Upper lobe of right lung (tissue), 1 donor: ENCODE results near the gene SYAP1. TPM values are rescaled to one million over a fixed set of nuclear protein-coding genes. Genes with fewer than 3 reads are reported as not detected.
"Not testable (repeated sequence)": the region's sequence is repeated elsewhere in the genome, so short reads cannot be mapped to it uniquely, and the experiment has no call there.

Experiments used
- ATAC-seq: fragments of 200-7000 bp; cut with Tn5 transposase; one replicate; pipeline ENCODE4 v1.9.1; 2020; ENCODE audit warnings: mild to moderate bottlenecking, moderate library complexity
- DNase-seq: peaks from one replicate; pipeline ENCODE4 v3.0.0-alpha.2; 2020
- H3K27ac ChIP-seq: fragments of 200-600 bp; one replicate; pipeline ENCODE4 v1.8.0; 2022
- H3K27me3 ChIP-seq: fragments of 200-600 bp; one replicate; pipeline ENCODE4 v1.8.0; 2022; ENCODE audit warnings: mild to moderate bottlenecking
- H3K36me3 ChIP-seq: fragments of 200-600 bp; one replicate; pipeline ENCODE4 v1.8.0; 2022
- H3K4me1 ChIP-seq: fragments of 200-600 bp; one replicate; pipeline ENCODE4 v1.8.0; 2022
- H3K4me3 ChIP-seq: fragments of 200-600 bp; one replicate; pipeline ENCODE4 v1.8.0; 2022; ENCODE audit warnings: mild to moderate bottlenecking
- H3K9me3 ChIP-seq: fragments of 200-600 bp; one replicate; pipeline ENCODE4 v1.8.0; 2022
- CTCF ChIP-seq: fragments of 200-600 bp; IDR thresholded peaks from one replicate; pipeline ENCODE4 v1.8.0; 2022; ENCODE audit warnings: antibody characterized with exemption
- intact Hi-C: fragments of 100-400 bp; cut with DNase I; formaldehyde crosslinking; loops from one replicate; pipeline ENCODE4 v1.11.0; 2022
- total RNA-seq: library from RNA; stranded (reverse); fragmentation: NEBNext Ultra II Directional; extraction: Animal tissue kit (Norgen Biotek cat#: 25700); gene quantifications from one replicate; pipeline ENCODE4 v1.2.1, GENCODE V29; 2021
- donor health status: DM: no; HTN: yes; CAD: no; lungs with severe emphysema.

Gene SYAP1
- total RNA-seq, 1 donor from 2014 or later = 20.0 TPM

- no peaks in the 10 kb centered on the region for H3K36me3 ChIP-seq
- TF ChIP-seq CTCF = no peak
- H3K9me3 ChIP-seq = no peaks in the 10 kb centered on the region
- no peaks in the 10 kb centered on the region for H3K27me3 ChIP-seq
- H3K4me3 ChIP-seq = no peak overlapping the region
- ATAC-seq (no peak), DNase-seq (no peak)
- intact Hi-C loops = no loop called here
- H3K4me1 ChIP-seq = no peaks in the 10 kb centered on the region
- no peak overlapping the region for H3K27ac ChIP-seq
Observed at GRCh38 chrX:16774746-16775145, 55.3 kb downstream of the SYAP1 start.

GRCh38 chrX:16778545-16778944 lies 59.1 kb downstream of the SYAP1 start:
- Histone ChIP-seq H3K4me1 (no peaks in the 10 kb centered on the region), H3K36me3 (no peaks in the 10 kb centered on the region), H3K4me3 (no peak overlapping the region), H3K27ac (no peak overlapping the region), H3K27me3 (no peaks in the 10 kb centered on the region), H3K9me3 (no peaks in the 10 kb centered on the region)
- intact Hi-C loops = no loop called here
- DNase-seq = no peak
- ATAC-seq = no peak
- no peak for TF ChIP-seq CTCF

- no peaks in the 10 kb centered on the region for H3K9me3 ChIP-seq
- intact Hi-C loops = no loop called here
- no peak for TF ChIP-seq CTCF
- ATAC-seq (no peak), DNase-seq (no peak)
- H3K4me3 ChIP-seq = no peak overlapping the region
- no peak overlapping the region for H3K27ac ChIP-seq
- H3K4me1 ChIP-seq = no peaks in the 10 kb centered on the region
- no peaks in the 10 kb centered on the region for H3K27me3 ChIP-seq
- H3K36me3 ChIP-seq = no peaks in the 10 kb centered on the region
Observed at GRCh38 chrX:16778993-16779392, 59.6 kb downstream of the SYAP1 start.

GRCh38 chrX:16779815-16780214 lies 60.4 kb downstream of the SYAP1 start:
- H3K27me3 ChIP-seq, ATAC-seq, H3K4me1 ChIP-seq, H3K9me3 ChIP-seq, DNase-seq, H3K4me3 ChIP-seq, intact Hi-C loops, H3K27ac ChIP-seq, H3K36me3 ChIP-seq: not testable (repeated sequence)

- no peak overlapping the region for H3K4me3 ChIP-seq
- no peak for ATAC-seq
- intact Hi-C loops = no loop called here
- no peaks in the 10 kb centered on the region for H3K4me1 ChIP-seq
- TF ChIP-seq CTCF = no peak
- H3K27ac ChIP-seq = no peak overlapping the region
- H3K27me3 ChIP-seq = no peaks in the 10 kb centered on the region
- no peaks in the 10 kb centered on the region for H3K36me3 ChIP-seq
- H3K9me3 ChIP-seq = no peaks in the 10 kb centered on the region
- DNase-seq = no peak
Observed at GRCh38 chrX:16783452-16783851, 64.0 kb downstream of the SYAP1 start.

GRCh38 chrX:16784440-16784839 lies 65.0 kb downstream of the SYAP1 start:
- DNase-seq, ATAC-seq, intact Hi-C loops: not testable (repeated sequence)

More at GRCh38 chrX:16784440-16784839, 65.0 kb downstream of the SYAP1 start:
- not testable (repeated sequence) for H3K9me3 ChIP-seq, H3K4me1 ChIP-seq, H3K27ac ChIP-seq, H3K36me3 ChIP-seq, H3K4me3 ChIP-seq, H3K27me3 ChIP-seq
